ENCODE data around the gene ALDH18A1.
"Not testable (repeated sequence)": the region's sequence is repeated elsewhere in the genome, so short reads cannot be mapped to it uniquely, and the experiment has no call there.

The ALDH18A1 gene
- total RNA-seq = 36.4 to 148 (median 63.5) reads per million in 9 experiments

DNA sequence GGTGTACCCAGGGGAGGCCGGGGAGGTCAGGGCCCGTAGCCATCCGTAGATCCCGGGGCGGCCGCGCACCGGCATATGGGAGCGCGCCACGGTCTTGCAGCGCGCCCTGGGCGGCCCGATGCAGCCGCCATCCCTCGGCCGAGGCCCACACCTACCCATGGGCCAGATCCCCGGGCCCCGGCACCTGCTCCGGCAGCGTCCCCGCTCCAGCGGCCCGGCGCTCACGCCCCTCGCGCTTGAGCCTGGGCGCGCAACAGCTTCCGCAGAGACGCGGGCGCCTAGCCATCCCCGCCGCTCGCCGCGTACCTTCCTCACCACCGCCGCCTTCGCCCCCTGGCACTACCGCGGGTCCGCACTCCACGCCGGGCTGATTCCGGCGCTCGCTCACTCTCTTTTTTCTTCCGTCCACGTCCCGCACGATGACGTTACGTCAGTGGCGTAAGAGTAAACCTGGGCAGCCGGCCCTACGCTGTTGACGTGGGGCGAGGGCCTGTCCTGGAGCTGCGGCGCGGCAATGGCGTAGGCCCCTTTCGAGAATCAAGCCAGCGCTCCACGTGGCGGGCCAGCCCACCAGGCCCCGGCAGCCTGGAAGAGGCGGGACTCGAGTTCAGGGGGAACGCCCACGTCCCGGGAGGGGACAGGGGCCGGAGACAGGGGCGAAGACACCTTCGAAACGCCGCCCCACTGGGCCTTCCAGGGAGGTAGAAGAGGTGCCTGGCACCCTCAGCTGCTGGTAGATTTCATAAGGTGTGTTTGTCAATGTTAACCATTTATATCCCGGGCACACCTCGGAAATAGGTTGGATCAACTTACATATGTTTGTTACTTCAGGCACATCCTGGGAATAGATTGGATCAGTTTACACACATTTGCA, at the start of gene ALDH18A1:
Gene ALDH18A1, minus strand, starts transcription at position 421 of the 874 bp plus-strand sequence. CDS start 3,334 bp downstream, outside the sequence.
- DNase-seq = peak; percentile 87 to 91 (median 89)
- peak; percentile 89 for ATAC-seq (replicated peaks)
- H3K4me3 Mint-ChIP-seq = peak within 1 kb of the TSS; percentile 95 to 99
- peaks cover 14 to 17% of the 10 kb centered on the region in 2 donors for H3K4me1 Mint-ChIP-seq (ENCODE audit: low read depth in 2 of 2)
- no peaks in the 10 kb centered on the region for H3K27me3 Mint-ChIP-seq
- peaks cover 19% of the 10 kb centered on the region for H3K36me3 Mint-ChIP-seq (ENCODE audit: insufficient read depth)
- peaks cover 0 to 2% of the 10 kb centered on the region in 2 donors for H3K9me3 Mint-ChIP-seq
- peak within 1 kb of the TSS; percentile 92 to 96 for H3K27ac Mint-ChIP-seq

DNA sequence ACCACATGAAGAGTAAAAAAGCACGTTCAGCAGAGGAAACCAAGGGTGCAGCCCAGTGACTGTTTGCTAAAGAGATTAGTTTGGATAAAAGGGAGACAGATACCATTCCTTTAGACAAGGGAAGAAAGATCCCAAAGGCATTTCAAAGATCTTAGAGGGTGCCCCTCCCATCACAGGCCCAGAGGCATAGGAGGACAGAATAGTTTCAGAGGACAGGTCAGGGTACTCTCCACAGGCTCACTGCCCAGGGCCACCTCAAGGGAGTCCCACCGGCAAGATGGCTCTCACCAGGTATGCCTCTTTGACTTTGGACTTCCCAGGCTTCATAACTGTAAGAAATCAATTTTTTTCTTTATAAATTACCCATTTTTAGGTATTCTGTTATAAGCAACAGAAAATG, 41.9 kb upstream of the ALDH18A1 start:
- no peak for ATAC-seq (replicated peaks)
- no peak overlapping the region for H3K27ac Mint-ChIP-seq
- no peaks in the 10 kb centered on the region for H3K9me3 Mint-ChIP-seq
- H3K4me3 Mint-ChIP-seq = no peak overlapping the region
- DNase-seq = no peak
- peaks cover 6 to 8% of the 10 kb centered on the region in 2 donors for H3K4me1 Mint-ChIP-seq (ENCODE audit: low read depth in 2 of 2)
- H3K36me3 Mint-ChIP-seq (ENCODE audit: insufficient read depth) = peaks cover 13% of the 10 kb centered on the region
- peaks cover 0 to 34% of the 10 kb centered on the region in 2 donors for H3K27me3 Mint-ChIP-seq

DNA sequence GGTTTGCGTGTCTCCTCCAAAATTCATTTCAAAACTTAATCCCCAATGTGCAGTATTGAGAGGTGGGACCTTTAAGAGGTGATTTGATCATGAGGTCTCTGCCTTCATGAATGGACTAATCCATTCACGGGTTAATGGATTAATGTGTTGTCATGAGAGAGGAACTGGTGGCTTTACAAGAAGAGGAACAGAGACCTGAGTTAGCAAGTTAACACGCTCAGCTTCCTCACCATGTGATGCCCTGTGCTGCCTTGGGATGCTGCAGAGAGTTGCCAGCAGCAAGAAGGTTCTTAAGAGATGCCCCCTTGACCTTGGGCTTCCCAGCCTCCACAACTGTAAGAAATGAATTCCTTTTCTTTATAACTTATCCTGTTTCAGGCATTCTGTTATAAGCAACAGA, 40.9 kb upstream of the ALDH18A1 start:
- Mint-ChIP-seq H3K27me3 (peaks cover 0 to 33% of the 10 kb centered on the region in 2 donors), H3K4me3 (no peak overlapping the region), H3K27ac (peak overlapping the region in 1 of 2 donors; percentile 45), H3K9me3 (no peaks in the 10 kb centered on the region), H3K36me3 (ENCODE audit: insufficient read depth) (peaks cover 20% of the 10 kb centered on the region), H3K4me1 (ENCODE audit: low read depth in 2 of 2) (peaks cover 13 to 18% of the 10 kb centered on the region in 2 donors)
- ATAC-seq (replicated peaks) (no peak), DNase-seq (no peak)

- peak overlapping the region; percentile 98 to 99 for H3K27ac Mint-ChIP-seq
- DNase-seq (no peak), ATAC-seq (replicated peaks) (no peak)
- no peaks in the 10 kb centered on the region for H3K9me3 Mint-ChIP-seq
- H3K4me3 Mint-ChIP-seq = peak overlapping the region in 1 of 2 donors; percentile 90
- peaks cover 40% of the 10 kb centered on the region for H3K36me3 Mint-ChIP-seq (ENCODE audit: insufficient read depth)
- peaks cover 24 to 33% of the 10 kb centered on the region in 2 donors for H3K4me1 Mint-ChIP-seq (ENCODE audit: low read depth in 2 of 2)
- H3K27me3 Mint-ChIP-seq = peaks cover 0 to 21% of the 10 kb centered on the region in 2 donors
Observed at GRCh38 chr10:95694665-95695064, 38.2 kb upstream of the ALDH18A1 start.

- Mint-ChIP-seq H3K4me1 (ENCODE audit: low read depth in 2 of 2) (peaks cover 25 to 36% of the 10 kb centered on the region in 2 donors), H3K27ac (peak within 1 kb of the TSS; percentile 98 to 99), H3K36me3 (ENCODE audit: insufficient read depth) (peaks cover 40% of the 10 kb centered on the region), H3K4me3 (peak within 1 kb of the TSS; percentile 90 to 99), H3K27me3 (peaks cover 0 to 13% of the 10 kb centered on the region in 2 donors), H3K9me3 (no peaks in the 10 kb centered on the region)
- ATAC-seq (replicated peaks) = peak; percentile 96
- peak; percentile 97 to 99 (median 98) for DNase-seq
Observed at GRCh38 chr10:95693668-95694534, 37.4 kb upstream of the ALDH18A1 start, which contains the start of gene TCTN3. TCTN3 (minus strand) TSS chr10:95693927; CDS start chr10:95693899, 28 bp downstream.

DNA sequence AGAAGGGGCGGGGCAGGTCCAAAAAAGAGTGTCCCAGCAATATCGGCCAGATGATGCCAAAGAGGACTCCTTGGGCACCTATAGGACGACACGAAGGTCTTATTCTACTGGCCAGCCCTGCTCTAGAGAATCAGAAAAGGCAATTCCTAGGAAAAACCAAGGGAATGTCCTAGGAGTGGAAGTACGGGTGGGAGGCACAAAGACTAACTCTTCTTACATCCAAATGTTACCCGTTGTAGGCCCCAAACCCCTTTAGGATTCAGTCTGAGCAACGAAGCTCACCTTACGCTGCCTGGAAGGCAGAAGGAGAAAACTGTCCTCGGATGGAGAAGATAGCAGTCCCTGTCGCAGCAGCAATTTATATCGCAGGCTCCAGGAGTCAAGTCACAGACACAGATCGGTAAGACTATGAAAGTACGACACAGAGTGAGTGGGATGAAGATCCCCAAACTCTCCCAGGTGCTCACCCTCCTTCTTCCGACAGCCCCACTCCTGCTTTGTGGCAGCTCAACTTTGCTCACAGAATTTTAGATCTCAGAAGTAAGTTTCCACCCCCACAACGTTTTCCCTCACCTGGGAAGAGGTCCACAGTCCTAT, 36.7 kb upstream of the ALDH18A1 start:
- peaks cover 28 to 42% of the 10 kb centered on the region in 2 donors for H3K4me1 Mint-ChIP-seq (ENCODE audit: low read depth in 2 of 2)
- H3K9me3 Mint-ChIP-seq = no peaks in the 10 kb centered on the region
- peaks cover 0 to 9% of the 10 kb centered on the region in 2 donors for H3K27me3 Mint-ChIP-seq
- no peak for ATAC-seq (replicated peaks)
- H3K36me3 Mint-ChIP-seq (ENCODE audit: insufficient read depth) = peaks cover 45% of the 10 kb centered on the region
- peak overlapping the region; percentile 90 to 99 for H3K4me3 Mint-ChIP-seq
- H3K27ac Mint-ChIP-seq = peak overlapping the region; percentile 98 to 99
- DNase-seq = peak in 1 of 3 experiments; percentile 5

- no peak overlapping the region for H3K4me3 Mint-ChIP-seq
- ATAC-seq (replicated peaks) = no peak
- H3K4me1 Mint-ChIP-seq (ENCODE audit: low read depth in 2 of 2) = peaks cover 28 to 42% of the 10 kb centered on the region in 2 donors
- DNase-seq = no peak
- H3K27me3 Mint-ChIP-seq = no peaks in the 10 kb centered on the region
- no peaks in the 10 kb centered on the region for H3K9me3 Mint-ChIP-seq
- H3K27ac Mint-ChIP-seq = peak overlapping the region; percentile 74 to 98
- peaks cover 56% of the 10 kb centered on the region for H3K36me3 Mint-ChIP-seq (ENCODE audit: insufficient read depth)
Observed at GRCh38 chr10:95691281-95691680, 34.8 kb upstream of the ALDH18A1 start.

DNA sequence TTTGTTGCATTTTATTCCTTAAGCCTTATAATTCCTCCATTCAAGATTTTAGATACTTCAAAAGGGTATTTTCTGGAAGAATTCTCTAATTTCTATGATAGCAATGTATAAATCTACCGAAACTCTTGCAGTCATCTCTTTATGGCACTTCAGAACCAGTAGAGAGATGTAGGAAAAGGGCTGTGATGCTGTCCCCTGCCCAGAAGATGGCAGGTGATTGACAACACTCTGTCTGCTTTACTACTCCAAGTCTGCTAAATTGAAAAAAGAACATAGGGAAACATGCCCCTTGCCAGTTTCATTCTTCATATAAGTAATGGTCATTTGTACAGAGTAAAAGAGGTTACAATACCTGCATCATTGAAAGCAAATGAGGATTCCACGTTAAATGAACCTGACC, 32.1 kb upstream of the ALDH18A1 start:
- no peaks in the 10 kb centered on the region for H3K27me3 Mint-ChIP-seq
- no peaks in the 10 kb centered on the region for H3K9me3 Mint-ChIP-seq
- peaks cover 25 to 37% of the 10 kb centered on the region in 2 donors for H3K4me1 Mint-ChIP-seq (ENCODE audit: low read depth in 2 of 2)
- DNase-seq (no peak), ATAC-seq (replicated peaks) (no peak)
- peak overlapping the region in 1 of 2 donors; percentile 80 for H3K27ac Mint-ChIP-seq
- H3K4me3 Mint-ChIP-seq = no peak overlapping the region
- peaks cover 71% of the 10 kb centered on the region for H3K36me3 Mint-ChIP-seq (ENCODE audit: insufficient read depth)

GRCh38 chr10:95683966-95684365, 27.5 kb upstream of the ALDH18A1 start:
- H3K4me3 Mint-ChIP-seq = no peak overlapping the region
- no peaks in the 10 kb centered on the region for H3K27me3 Mint-ChIP-seq
- H3K36me3 Mint-ChIP-seq (ENCODE audit: insufficient read depth) = peaks cover 81% of the 10 kb centered on the region
- H3K27ac Mint-ChIP-seq = no peak overlapping the region
- DNase-seq (no peak), ATAC-seq (replicated peaks) (no peak)
- H3K4me1 Mint-ChIP-seq (ENCODE audit: low read depth in 2 of 2) = peaks cover 3 to 7% of the 10 kb centered on the region in 2 donors
- H3K9me3 Mint-ChIP-seq = no peaks in the 10 kb centered on the region

- H3K4me3 Mint-ChIP-seq = no peak overlapping the region
- peaks cover 31% of the 10 kb centered on the region for H3K36me3 Mint-ChIP-seq (ENCODE audit: insufficient read depth)
- no peak overlapping the region for H3K27ac Mint-ChIP-seq
- no peaks in the 10 kb centered on the region for H3K4me1 Mint-ChIP-seq (ENCODE audit: low read depth in 2 of 2)
- ATAC-seq (replicated peaks) (no peak), DNase-seq (no peak)
- H3K9me3 Mint-ChIP-seq = no peaks in the 10 kb centered on the region
- H3K27me3 Mint-ChIP-seq = no peaks in the 10 kb centered on the region
Observed at GRCh38 chr10:95675403-95676116, 19.0 kb upstream of the ALDH18A1 start.

DNA sequence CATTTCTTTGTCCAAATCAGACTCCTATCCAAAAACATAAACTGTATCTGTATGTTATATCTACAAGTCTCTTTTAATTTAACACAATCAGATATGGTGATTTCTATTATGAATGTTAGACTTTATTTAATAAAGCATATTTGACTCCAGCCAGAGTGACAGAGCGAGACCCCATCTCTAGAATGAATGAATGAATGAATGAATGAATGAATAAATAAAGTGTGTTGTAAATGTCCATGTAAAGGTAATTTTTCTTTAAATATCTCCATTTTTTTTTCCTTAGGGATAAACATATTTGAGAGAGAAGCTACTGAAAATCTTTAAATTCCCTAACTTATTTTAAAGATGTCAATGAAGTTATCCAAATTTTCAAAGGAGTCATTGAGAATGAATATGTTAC, 18.1 kb upstream of the ALDH18A1 start:
- no peak for ATAC-seq (replicated peaks)
- no peaks in the 10 kb centered on the region for H3K27me3 Mint-ChIP-seq
- no peak for DNase-seq
- H3K4me1 Mint-ChIP-seq (ENCODE audit: low read depth in 2 of 2) = no peaks in the 10 kb centered on the region
- no peaks in the 10 kb centered on the region for H3K9me3 Mint-ChIP-seq
- no peak overlapping the region for H3K27ac Mint-ChIP-seq
- no peak overlapping the region for H3K4me3 Mint-ChIP-seq
- H3K36me3 Mint-ChIP-seq (ENCODE audit: insufficient read depth) = peaks cover 24% of the 10 kb centered on the region

DNA sequence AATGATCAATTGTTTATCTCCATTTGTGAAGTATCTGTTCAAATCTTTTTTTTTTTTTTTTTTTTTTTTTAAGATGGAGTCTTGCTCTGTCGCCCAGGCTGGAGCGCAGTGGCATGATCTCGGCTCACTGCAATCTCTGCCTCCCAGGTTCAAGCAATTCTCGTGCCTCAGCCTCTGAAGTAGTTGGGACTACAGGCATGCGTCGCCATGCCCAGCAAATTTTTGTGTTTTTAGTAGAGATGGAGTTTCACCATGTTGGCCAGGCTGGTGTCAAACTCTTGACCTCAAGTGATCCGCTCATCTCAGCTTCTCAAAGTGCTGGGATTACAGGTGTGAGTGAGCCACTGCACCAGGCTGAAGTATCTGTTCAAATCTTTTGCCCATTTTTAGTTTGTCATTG, 16.1 kb upstream of the ALDH18A1 start:
- not testable (repeated sequence) for DNase-seq; H3K4me3 Mint-ChIP-seq; ATAC-seq (replicated peaks); H3K27me3 Mint-ChIP-seq; H3K9me3 Mint-ChIP-seq; H3K4me1 Mint-ChIP-seq (ENCODE audit: low read depth in 2 of 2); H3K27ac Mint-ChIP-seq
- peaks cover 24% of the 10 kb centered on the region for H3K36me3 Mint-ChIP-seq (ENCODE audit: insufficient read depth)

All from effector memory CD8-positive, alpha-beta T cell (primary cell).